Measurements from ENCODE around the gene CERS3. TPM values are rescaled to one million over a fixed set of nuclear protein-coding genes. Genes with fewer than 3 reads are reported as not detected.
A peak's percentile ranks its signal among the peaks of the same experiment; 100 is the strongest.

Gene CERS3
- total RNA-seq, 1 donor from 2014 or later: not detected

DNA sequence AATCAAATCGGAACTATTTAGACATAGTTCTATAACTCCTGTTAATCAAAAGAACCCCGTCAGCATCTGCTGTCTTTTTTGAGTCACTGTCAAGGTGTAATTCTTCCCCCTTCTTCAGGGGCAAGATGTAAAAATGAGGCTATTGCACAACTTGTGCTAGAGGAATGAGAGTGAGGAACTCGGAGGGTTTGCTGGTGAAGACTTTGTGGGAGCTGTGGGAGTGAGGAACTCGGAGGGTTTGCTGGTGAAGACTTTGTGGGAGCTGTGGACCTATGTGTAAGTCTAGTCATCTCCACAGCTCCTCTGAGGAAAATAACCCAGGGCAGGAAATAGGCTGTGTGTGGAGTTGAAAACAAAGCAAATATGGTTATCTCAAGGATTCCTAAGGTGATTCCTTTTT is 2.5 kb upstream of the CERS3 start:
- ATAC-seq (no peak), DNase-seq (ENCODE audit: low spot score) (no peak)

DNA sequence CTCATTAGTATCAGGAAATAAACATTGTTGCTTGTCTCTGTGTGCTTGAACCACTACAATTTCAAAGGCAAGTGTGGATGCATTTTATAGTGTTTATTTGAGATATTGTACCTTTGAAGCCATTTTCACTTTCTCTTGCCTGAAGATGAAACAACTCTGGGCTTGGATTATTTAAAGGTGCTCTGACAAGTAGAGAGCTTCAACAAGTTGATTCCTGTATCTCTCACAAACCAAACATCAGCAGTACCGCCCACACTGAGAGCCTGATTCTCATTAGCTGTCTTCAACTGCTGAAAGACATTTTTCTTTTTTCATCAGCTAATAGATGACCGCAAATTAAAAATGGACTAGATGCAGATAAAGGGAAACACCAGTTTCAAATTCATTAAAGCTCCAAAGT is 806 bp upstream of the CERS3 start:
- ATAC-seq: no peak
- DNase-seq (ENCODE audit: low spot score): no peak

DNA sequence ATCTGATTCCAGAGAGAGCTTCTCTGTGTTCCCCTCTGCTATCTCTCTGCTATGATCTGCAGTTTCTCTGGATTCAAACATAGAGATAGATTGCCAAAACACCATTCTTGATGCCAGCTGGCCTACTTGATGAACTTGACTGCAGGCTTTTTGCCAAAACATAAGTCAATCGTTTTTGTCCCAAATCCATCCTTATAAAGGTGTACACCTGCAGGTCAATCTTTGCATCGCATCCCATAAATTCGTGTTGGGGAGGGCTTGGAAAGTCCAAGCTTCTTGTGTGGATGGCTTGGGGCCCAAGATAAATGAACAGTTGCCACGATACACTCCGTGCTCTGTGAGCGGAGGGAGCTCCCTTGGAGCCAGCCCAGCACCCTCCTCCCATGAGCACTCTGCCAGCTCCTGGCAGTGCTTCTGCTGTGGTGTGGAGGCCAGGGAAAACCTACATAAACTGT is 2.7 kb downstream of the CERS3 start:
- peak; percentile 98 for ATAC-seq
- peak; percentile 92 for DNase-seq (ENCODE audit: low spot score)

DNA sequence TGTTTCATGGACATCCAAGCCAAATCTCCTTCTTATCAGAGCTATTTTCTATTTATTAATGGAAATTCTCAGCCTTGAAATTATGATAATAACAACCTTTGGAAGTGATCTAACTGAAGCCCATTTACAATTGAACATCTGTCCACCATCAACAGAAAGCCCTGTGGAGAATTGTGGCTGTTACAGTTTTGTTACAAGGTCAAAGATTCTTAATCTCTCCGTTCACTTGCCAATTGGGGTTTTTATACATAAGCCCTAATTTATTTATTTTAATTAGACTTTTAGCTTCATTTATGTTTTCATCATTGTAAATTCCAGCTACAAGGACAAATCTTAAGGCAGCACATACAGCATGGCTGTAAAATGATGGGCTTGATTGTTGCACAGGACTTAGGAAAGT is 3.3 kb downstream of the CERS3 start:
- no peak for DNase-seq (ENCODE audit: low spot score)
- ATAC-seq: no peak

DNA sequence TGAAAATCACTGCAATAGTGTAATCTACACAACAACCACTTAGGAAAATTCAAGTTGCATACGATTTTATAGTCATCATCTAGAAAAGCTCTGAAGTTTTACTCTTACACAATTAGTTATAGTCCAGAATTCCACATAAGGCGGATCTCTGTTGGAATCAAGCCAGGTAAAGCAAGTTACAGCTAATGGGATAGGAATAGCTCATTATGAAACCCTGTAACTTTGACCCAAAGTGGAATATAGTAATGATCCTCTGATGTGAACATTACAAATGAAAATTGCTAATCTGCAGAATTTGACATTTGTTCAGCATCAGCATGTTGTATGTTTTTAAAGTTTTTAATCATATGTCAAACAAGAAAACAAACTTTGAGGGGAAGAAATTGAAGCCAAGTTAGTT is 4.4 kb downstream of the CERS3 start:
- ATAC-seq: no peak
- no peak for DNase-seq (ENCODE audit: low spot score)

DNA sequence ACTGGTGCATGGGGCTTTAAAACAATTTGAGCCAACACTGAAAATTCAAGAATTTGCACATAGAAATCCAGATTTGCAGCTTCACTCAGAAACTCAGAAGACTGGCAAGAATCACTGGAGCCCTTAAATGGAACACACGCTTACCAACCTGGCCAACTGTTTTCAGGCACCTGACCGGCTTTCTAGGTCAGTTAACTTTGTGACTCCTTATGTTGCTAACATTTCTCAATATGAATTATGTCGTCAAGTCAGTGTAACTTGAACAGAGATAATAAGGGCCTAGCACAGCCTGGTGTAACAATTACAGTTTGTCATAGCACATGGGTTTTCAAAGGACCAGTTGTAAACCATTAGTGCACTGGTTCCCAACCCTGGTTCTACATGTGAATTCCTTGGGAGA is 6.8 kb downstream of the CERS3 start:
- DNase-seq (ENCODE audit: low spot score): no peak
- no peak for ATAC-seq

DNA sequence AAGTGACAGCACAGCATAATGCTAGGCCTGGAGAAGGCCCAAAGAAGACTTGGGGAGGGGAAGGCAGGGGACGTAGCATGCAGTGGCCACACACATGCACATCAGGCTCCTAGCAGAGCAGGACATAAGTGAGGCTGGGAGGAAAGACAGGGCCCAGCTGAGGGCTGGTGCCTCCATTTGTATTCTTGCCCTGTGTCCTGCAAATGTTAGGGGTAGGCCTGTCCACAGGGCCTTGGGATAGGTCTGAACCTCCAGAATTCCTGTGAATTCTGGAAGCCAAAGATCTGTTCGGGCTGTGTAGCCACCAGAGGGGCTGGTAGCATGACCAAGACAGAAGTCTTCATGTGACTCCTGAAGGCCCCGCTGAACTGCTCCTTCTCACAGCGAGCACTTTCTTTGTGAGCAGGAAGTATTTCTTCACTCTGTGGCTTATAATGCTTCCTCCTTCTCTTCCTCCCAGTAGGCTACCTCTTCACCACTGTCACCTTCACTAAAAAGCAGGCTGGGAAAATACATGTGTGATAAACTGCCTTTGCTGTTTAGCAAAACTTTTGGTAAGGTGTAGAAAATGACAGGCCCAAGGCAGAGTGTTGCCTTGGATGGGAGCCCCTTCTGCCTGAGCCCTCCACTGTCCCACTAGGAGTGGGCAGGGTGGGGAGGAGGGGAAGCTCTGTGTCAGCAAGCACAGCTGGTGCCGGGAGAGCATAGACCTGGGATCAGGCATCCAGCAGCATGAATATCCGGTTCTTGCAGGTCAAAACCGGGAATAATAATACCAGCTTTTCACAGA is 8.4 kb downstream of the CERS3 start:
- no peak for DNase-seq (ENCODE audit: low spot score)
- ATAC-seq: no peak

DNA sequence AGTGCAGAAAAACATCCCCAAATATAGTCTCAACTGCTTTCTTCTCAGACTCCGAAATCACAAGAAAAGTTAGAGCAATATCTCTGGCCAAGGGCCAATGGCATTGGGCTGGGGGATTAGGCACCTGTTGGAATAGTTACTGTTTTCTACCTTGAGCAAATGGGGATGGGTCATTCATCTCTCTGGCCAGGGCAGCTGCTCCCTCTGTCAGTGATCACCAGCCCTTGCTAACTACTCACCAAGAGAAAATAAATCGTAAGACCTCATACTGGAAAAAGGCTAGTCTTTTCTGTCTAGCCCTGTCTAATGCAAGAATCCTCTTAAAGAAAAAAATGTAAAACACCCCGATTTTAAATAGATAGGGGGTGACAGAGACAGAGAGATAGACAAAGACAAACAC is 10.9 kb downstream of the CERS3 start:
- DNase-seq (ENCODE audit: low spot score) (no peak), ATAC-seq (peak; percentile 28)

DNA sequence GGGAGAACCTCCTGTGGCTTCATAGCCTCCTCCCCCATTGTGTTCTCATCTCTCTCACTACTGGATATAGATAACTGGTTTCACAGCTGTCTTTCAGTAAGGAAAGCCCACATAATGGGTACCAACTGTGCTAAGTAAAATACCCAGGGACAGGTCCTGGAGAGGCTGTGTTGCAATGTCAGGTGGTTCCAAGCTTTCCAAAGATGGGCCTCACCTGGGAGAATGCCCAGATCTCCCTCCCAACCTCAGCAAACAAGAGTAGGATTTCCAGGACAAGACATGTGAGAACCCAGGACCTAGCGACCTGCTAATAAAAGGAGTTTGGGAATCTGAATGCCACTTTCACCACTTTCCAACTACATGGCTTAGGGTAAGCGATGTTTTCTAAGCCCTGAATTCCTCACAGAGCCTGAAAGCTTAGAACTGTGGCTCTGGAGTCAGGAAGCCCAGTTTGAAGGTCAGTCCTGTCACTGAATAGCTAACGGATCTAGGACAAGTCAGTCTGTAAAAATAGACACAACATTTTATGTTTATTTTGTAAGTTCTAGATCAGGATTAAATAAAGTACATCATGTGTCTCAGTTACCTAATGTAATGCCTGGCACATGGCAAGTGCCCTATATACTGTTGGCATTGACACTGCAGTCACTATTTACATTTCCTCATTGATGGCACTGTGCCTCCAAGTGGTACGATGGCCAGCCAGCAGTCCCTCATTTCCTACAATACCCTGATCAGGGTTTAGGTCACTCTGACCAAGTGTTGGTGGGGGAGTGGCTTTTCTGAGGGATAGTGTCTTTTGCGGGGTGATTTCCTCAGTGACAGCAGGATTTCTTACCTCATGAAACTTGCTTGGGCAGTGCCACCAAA is 11.9 kb downstream of the CERS3 start:
- DNase-seq (ENCODE audit: low spot score) (peak; percentile 88), ATAC-seq (peak; percentile 77)

DNA sequence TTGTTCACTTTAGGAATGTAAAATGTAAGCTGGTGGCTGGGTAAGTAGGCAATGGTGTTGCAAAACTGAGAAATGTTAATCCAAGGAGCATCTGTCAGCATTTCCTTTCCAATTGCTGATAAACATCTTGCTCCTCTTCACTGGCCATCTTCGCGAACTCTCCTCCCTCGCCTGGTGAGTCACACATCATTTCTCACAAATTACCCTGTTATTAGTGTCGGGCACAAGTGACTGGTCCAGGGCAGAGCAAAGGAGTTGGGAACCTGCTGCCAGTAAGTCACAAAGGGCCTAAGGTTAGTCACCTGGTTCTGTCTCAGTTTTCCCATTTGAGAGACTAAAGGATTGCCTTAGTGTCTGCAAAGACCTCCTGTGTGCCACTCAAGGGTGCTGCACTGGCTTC is 13.0 kb downstream of the CERS3 start:
- DNase-seq (ENCODE audit: low spot score) (no peak), ATAC-seq (no peak)

DNA sequence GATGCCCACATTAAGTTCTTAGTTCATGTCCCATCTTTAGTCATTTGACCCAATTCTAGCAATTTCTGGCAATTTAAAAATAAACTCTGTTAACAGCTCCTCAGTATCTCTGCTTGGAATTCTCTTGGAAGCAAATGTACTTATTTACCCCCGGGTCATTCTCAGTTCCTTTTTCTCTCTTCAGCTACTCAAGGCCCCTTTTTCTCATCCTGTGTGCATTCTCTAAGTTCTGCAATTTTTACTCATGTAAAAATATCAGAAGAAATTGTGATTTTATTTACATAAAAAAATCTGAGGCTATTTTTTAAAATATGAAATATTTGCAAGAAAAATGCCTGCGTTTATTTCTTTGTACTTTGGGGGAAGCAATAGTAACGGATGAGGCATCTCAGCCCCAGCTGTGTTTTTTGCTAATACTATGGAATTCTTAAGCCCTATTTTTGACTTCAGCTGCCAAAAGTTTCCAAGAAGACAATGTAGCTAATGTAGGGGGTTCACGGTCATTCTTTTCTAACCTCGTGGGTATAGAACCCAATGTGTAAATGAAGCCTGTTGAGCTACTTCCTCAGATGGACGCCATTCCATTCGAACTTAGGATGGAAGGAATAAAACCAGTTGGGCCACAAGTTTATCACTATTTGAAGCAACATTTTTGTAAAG is 20.0 kb downstream of the CERS3 start:
- DNase-seq (ENCODE audit: low spot score) (no peak), ATAC-seq (no peak)

DNA sequence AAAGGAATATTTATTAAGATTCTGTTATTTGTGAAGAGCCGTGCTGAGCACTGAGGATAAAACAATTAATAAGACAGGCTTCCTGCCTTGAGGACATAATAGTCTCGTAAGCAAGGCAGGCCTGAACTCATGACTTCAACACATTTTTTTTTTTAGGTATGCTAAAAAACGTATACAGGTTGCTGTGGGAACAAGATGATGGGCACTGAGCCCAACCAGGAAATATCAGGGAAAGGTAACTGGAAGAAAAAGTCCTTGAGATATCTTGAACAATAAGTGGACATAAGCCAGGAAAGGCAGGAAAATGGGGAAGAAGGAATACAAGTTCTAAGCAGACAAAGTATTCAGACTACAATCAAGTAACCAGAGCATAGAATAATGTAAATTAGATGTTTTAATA is 26.1 kb downstream of the CERS3 start:
- ATAC-seq (no peak), DNase-seq (ENCODE audit: low spot score) (no peak)

DNA sequence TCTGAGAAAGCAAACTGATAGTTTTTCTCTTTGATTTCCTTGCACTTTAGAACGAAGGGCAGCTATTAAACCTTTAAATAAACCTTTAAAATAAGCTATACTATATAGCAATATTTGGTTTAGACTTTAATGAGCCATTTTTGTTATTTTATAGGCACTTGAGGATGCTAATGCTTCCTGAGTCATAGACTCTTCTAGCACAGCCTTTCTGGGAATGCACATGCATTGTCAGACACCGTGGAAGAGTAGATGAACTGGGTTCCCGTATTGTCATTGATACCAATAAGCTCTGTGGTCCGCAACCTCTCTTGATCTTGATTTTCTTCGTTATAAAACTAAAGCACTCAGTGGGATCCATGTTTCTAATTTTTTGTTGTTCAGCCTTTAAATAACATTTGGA is 27.6 kb downstream of the CERS3 start:
- DNase-seq (ENCODE audit: low spot score) (no peak), ATAC-seq (no peak)

DNA sequence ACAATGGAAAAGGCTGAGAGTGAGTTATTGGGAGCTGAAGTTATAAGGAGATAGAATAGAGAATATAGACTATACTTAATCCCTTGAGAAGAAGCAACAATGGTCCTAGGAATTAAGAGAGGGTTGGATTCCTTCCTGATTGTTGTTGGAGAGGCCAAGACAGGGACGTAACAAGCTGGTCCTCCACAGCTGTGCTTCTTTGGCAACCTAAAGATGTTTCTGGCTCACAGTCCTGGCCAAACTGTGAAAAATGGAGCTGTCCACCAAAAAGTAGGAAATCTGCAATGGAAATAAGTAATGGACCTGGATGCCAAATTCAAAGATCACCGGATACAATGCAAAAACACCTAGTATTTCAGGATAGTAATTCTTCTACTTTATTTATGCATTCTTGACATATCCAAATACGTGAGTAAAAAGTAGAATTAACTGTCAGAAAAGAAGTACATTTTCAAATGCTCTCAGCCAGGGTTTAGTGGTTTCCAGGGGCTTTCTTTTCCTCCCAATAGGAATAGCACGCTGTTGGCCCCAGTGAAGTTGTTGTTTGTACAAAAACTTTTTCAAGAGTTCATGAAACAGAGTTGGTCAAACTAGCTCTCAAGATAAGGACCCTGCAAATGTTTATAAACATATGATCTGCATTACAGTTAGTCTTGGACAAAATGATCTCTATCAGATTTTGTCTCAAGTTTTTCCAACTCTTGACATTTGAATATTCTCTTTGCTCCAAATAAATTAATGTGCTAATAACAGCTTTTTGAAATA is 28.3 kb downstream of the CERS3 start:
- ATAC-seq (no peak), DNase-seq (ENCODE audit: low spot score) (no peak)

DNA sequence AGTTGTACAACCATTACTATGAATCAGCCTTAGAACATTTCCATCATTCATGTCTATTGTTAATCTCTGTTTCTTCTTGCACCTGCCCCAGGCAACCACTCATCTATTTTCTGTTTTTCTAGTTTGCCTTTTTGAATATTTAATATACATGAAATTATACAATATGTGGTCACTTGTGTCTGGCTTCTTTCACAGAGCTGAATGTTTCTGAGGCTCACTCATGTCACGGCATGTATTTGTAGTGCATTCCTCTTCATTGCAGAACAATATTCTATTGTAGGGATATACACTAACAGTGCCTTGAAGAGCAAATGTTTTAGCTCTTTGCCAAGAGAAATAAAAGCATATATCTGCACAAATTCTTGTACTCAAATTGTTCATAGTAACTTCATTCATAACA is 32.9 kb downstream of the CERS3 start:
- ATAC-seq: no peak
- no peak for DNase-seq (ENCODE audit: low spot score)

DNA sequence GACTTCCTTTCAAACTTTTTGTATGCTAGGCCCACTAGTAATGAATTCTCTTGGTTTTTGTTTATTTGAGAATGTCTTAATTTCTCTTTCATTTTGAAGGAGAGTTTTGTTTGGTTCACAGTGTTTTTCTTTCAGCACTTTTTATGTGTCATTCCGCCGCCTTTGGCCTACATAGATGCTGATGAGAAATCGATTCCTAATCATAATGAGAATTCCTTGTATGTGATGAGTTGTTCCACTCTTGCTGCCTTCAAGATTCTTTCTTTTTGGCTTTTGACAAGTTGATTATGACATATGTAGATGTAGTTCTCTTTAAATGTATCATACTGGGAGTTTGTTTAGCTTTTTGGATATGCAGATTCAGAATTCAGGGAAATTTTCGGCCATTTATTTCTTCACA is 35.5 kb downstream of the CERS3 start:
- DNase-seq (ENCODE audit: low spot score): no peak
- ATAC-seq: no peak

DNA sequence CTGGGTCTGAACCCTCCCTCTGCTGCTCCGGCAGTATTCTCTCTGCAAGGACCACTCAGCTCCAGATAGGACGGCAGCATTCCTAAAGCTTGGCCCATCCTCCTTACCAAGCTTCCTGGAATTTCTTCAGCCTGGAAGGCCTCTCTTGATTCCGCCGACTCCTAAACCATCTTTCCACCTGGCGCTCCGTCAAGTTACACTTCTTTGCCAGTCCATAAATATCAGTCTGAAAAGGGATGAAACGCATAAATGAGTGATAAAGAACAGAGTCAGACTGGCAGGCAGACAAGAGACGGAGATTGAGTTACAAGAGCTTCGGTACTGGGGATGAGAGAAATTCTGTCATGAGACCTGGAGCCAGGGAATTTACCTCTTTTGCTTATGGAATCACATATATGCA is 44.3 kb downstream of the CERS3 start:
- no peak for ATAC-seq

DNA sequence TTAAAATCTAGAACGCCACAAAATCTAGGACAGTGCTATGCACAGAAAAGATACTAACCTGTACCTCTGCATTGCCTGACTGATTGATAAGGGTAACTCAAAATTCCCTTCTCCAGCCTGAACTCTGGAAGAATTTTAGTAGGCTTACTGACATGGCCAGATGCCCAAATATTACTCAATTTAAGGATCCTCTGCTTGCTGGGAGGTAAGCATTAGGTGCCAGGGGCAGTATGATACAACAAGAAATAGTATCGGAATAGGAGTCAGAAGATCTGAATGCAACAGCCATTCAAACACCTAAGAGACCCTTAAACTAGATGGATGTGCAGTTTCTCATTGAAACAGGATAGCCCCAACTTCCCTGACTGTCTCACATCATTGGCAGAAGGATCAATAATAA is 45.4 kb downstream of the CERS3 start:
- ATAC-seq (no peak), DNase-seq (ENCODE audit: low spot score) (no peak)

More for the DNA sequence above, 44.3 kb downstream of the CERS3 start:
- DNase-seq (ENCODE audit: low spot score): no peak

DNA sequence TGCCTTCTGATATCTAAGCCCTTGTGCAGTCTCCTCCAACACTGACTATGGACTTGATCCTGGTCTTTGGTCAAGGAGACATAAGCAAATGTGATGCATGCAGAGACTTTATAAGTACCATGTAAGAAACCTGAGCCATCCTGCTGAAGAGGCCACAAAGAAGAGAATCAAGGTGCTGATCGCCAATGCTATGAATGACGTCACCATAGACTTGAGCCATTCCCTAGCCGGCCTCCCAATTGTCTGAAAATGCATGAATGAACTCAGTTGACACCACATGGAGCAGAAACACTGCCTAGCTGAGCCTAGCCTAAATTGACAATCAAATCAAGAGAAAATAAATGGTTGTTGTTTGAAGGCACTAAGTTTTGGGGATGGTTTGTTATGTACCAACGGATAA is 51.9 kb downstream of the CERS3 start:
- no peak for DNase-seq (ENCODE audit: low spot score)
- no peak for ATAC-seq

DNA sequence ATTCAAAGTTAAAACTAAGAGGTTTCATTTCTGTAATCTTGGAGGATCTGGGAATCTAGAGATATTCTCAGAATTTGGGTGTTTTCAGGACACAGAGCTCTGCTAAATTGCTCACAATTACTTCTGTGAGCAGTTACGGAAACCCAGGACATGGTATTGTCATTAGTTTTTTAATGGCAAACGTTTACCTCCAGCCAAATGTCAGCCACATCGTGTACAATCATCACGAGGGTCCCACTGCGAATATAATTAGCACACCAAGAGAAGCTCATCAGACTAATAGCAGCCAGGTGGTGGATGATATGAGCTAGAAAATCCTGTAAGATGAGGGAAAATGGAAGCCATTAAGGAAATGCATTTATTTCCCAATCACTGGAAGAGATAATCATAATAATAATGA is 56.0 kb downstream of the CERS3 start:
- ATAC-seq (no peak), DNase-seq (ENCODE audit: low spot score) (no peak)

DNA sequence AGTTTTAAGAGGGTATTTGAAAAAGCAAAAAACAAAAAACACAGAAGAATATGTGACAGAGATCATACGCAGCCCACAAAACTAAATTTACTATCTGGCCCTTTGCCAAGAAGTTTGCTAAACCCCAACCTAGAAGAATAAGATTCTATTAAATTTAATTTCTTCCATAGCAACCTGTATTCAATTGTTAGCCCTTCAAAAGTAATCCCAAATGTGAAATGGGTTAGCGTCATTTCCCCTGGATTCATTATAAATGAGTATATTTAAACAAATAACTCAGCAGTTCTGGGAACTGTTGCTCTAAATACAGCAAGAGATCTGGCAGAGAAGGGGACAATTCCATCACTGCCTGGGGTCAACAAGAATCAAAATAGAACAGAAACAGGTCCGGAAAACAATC is 56.8 kb downstream of the CERS3 start:
- DNase-seq (ENCODE audit: low spot score): no peak
- ATAC-seq: no peak

All from left lobe of liver (tissue), 2 donors.